Endothelial cell of coronary artery (primary cell): ENCODE results near the gene RXFP4. TPM values are rescaled to one million over a fixed set of nuclear protein-coding genes. Genes with fewer than 3 reads are reported as not detected.

Source experiments
- total RNA-seq: library from RNA; depleted of rRNA; stranded (reverse); fragments of >200 nt; gene quantifications from 2 replicates; pipeline ENCODE4 v1.2.3, GENCODE V29; 2014

RXFP4 gene, protein sequence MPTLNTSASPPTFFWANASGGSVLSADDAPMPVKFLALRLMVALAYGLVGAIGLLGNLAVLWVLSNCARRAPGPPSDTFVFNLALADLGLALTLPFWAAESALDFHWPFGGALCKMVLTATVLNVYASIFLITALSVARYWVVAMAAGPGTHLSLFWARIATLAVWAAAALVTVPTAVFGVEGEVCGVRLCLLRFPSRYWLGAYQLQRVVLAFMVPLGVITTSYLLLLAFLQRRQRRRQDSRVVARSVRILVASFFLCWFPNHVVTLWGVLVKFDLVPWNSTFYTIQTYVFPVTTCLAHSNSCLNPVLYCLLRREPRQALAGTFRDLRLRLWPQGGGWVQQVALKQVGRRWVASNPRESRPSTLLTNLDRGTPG
- total RNA-seq = not detected in 2 replicates

DNA sequence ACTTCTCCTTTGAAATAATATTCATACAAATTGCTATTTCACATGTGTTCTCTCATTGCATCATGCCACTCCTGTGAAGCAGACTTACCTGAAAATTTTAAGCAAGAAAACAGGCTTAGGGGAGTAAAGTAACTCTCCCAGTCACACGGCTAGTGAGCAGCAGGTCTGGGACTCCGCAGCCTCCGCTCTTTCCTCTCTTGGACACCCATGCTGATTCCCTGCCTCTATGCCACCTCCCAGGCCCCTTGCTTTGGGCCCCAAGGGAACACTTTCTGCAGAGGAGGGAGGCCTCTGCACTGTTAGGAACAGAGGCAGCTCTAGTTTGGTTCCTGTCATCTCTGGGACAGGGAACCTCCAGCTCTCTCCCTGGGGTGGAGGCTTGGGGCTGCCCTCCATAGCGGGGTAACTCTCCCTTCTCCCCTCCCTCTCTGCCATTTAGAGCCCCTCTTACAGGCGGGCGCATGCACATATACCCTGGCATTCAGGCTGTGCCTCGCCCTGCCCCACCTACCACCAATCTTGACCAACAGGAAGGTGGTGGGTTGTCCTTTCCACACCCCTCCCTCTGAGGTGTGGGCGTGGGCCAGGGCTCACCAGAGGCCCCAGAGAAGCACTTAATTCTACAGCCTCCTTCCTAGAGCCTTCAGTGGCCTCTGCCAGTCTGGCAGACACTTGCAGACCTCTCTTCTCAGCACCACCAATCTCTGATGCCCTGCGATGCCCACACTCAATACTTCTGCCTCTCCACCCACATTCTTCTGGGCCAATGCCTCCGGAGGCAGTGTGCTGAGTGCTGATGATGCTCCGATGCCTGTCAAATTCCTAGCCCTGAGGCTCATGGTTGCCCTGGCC is at the start of gene RXFP4:
RXFP4 (plus strand) TSS at position 646 of the 852 bp plus-strand sequence; CDS start at position 718, 72 bp downstream.

DNA sequence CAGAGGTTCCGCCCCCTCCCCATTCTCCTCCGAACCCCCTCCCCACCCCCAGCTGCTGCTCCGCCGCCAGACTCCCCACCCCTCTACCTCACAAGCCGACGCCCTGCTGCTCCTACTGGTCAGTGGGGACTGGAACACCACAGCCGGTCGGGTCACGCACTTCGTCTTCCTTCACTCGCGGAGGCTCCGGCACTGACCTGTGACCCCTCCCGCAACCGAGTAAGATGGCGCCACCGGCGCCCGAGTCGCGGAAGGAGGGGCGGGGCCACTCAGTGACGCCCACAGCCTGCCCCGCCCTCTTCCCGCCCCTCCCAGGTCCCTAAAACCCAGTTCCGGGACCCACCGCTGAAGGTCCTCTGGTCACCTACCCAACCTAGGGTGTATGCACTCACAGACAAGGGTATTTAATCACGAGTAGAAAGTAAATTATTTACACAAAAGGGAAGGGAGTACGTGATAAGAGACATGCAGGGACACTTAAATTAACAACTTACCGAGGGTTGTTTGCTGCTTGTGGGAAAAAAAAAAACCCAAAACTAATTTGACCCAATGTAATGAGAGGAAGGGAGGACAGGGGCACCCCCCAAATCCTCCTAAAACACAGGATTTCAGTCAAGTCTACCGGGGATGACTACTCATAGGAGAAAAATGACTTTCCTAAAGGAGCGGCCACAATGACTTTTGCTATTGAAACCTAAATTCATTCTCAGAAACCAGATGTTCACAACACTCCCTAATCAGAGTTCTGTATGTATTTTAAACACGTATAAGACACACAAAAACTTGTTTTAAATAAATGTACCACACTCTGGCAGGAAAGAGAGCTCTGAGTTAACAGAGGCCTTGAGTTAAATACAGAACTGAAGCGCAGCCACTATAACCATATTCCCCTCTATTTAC is 30.0 kb upstream of the RXFP4 start, which contains the start of gene RIT1:
RIT1 (minus strand) TSS at position 194 of the 900 bp plus-strand sequence. CDS start 588 bp downstream, outside the sequence.

DNA sequence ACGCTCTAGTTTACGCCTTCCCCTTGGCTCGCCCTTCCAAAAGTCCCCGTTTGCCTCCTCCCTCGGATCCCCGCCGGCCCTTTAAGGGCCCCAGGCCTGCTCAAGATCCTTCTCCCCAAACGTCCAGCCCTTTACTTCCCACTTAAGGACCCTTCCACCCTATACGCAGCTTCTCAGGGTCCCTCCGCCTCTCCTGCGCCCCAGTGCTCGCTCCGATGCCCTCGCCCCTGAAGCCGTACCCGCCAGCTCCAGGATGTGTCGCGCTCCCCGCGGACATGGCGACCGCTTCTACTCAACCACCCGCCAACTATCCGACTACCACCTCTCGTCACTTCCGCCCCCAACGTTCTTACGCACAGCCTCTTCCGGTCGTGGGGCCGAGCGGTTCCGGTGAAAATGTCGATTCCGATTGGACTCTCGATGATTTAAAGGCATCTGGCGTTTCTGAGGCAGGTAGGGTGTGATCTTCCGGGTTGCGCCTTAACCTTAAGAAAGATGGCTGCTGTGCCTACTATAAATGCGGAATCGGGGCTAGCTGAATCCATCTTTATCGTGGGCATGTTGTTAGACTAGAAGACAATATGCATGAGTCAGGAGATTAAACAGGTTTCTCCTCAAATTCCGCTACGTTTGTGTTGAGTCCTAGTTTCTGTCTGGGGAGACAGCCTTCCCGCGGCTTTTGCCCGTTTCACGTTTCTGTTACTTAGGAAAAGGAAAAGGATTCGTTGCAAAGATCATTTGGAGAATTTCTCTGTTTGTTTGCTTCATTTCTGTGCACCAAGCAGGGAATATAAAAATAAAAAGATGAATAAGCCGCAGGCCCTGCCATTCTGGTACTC is 7.1 kb upstream of the RXFP4 start, which contains the start of gene KHDC4:
KHDC4 (minus strand) TSS at position 317 of the 839 bp plus-strand sequence; CDS start at position 277, 40 bp downstream.

DNA sequence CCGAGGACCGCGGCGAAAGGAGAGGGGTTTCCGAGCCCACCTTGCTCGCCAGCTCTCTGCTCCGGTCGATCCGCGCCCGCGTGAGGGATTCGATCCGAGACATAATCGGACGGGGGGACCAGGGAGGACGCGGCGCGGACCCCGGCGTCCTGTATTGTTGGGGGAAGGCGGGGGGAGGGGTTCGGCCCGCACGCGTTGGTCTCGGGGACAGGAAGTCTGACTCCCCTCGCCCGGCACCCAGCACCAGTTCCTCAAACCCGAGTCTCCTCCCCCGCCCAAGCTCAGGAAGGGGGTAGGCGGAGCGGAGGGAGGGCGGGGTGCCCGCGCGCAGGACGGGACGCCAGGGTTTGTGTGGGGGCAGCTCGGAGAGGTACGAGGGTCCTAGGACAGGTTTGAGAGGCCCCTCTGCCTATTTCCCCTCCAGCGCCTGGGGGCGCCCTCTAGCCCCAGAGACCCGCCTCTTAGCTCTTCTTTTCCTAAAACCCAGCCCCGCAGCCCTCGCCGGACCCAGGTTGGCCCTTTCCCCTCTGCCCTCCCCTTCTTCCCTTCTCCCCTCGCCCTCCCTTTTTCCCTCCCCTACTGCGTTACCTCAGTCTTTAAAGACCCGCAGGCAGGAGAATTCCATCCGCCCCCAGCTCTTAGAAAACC is 37.0 kb downstream of the RXFP4 start, which contains the start of gene ARHGEF2:
ARHGEF2 (minus strand) TSS at position 223 of the 648 bp plus-strand sequence; CDS start at position 103, 120 bp downstream.

Other genes starting within 250 kb of the RXFP4 start
- 22.0 and 34.3 TPM in 2 replicates for gene GON4L, start 84.4 kb upstream of the RXFP4 start, total RNA-seq
- 29.9 and 30.9 TPM in 2 replicates for gene SYT11, start 82.1 kb upstream of the RXFP4 start, total RNA-seq
- 32.8 and 43.3 TPM in 2 replicates for gene RIT1, start 30.3 kb upstream of the RXFP4 start, total RNA-seq
- 17.9 and 26.4 TPM in 2 replicates for gene KHDC4, start 7.2 kb upstream of the RXFP4 start, total RNA-seq
- 95.6 and 120 TPM in 2 replicates for gene ARHGEF2, start 36.9 kb downstream of the RXFP4 start, total RNA-seq
- 278 and 411 TPM in 2 replicates for gene SSR2, start 79.3 kb downstream of the RXFP4 start, total RNA-seq
- gene UBQLN4, start 112.2 kb downstream of the RXFP4 start, total RNA-seq = 17.2 and 17.4 TPM in 2 replicates
- gene LAMTOR2, start 113.1 kb downstream of the RXFP4 start, total RNA-seq = 71.8 and 96.3 TPM in 2 replicates
- not detected in 2 replicates for gene RAB25, start 119.5 kb downstream of the RXFP4 start, total RNA-seq
- 5.6 and 12.3 TPM in 2 replicates for gene MEX3A, start 140.8 kb downstream of the RXFP4 start, total RNA-seq
- gene LMNA, start 173.1 kb downstream of the RXFP4 start, total RNA-seq = 737 and 1,090 TPM in 2 replicates
- 0.27 and 0.56 TPM in 2 replicates for gene SEMA4A, start 211.9 kb downstream of the RXFP4 start, total RNA-seq